NAMALWA (cell line): ENCODE data around the gene PLPP6.

Experiments used
- DNase-seq: peaks from one replicate; pipeline ENCODE4 v3.0.0-alpha.2; 2015; ENCODE audit warnings: low spot score

Gene PLPP6

GRCh38 chr9:4662989-4663792 is 1.1 kb downstream of the PLPP6 start:
- peak; percentile 43 for DNase-seq

- DNase-seq: no peak
Observed at GRCh38 chr9:4663956-4664355, 1.9 kb downstream of the PLPP6 start.

- no peak for DNase-seq
Observed at GRCh38 chr9:4665357-4665756, 3.3 kb downstream of the PLPP6 start.

- peak; percentile 57 for DNase-seq
Observed at GRCh38 chr9:4666042-4666699, 4.1 kb downstream of the PLPP6 start, which contains the start of gene SPATA6L. Gene SPATA6L, minus strand, starts transcription at chr9:4666480. Its CDS starts 230 bp downstream, at chr9:4666250.

- no peak for DNase-seq
Observed at GRCh38 chr9:4667681-4668080, 5.6 kb downstream of the PLPP6 start.

GRCh38 chr9:4668604-4669003 is 6.5 kb downstream of the PLPP6 start:
- no peak for DNase-seq

GRCh38 chr9:4669890-4670289 is 7.8 kb downstream of the PLPP6 start:
- no peak for DNase-seq

GRCh38 chr9:4670591-4670990 is 8.5 kb downstream of the PLPP6 start:
- DNase-seq: no peak

GRCh38 chr9:4671737-4672136 is 9.6 kb downstream of the PLPP6 start:
- DNase-seq: no peak

GRCh38 chr9:4674783-4675182 is 12.7 kb downstream of the PLPP6 start:
- no peak for DNase-seq

GRCh38 chr9:4677392-4677791 is 15.3 kb downstream of the PLPP6 start:
- DNase-seq: no peak

- DNase-seq: peak; percentile 68
Observed at GRCh38 chr9:4678679-4679267, 16.7 kb downstream of the PLPP6 start.

GRCh38 chr9:4679268-4680172 is 17.4 kb downstream of the PLPP6 start, which contains the start of gene CDC37L1:
Gene CDC37L1, plus strand, starts transcription at chr9:4679569. Its CDS starts 199 bp downstream, at chr9:4679768.
- DNase-seq: peak; percentile 97

- DNase-seq: peak; percentile 48
Observed at GRCh38 chr9:4680173-4680525, 18.1 kb downstream of the PLPP6 start.

- peak; percentile 21 for DNase-seq
Observed at GRCh38 chr9:4680750-4681149, 18.7 kb downstream of the PLPP6 start.

GRCh38 chr9:4684820-4685219 is 22.7 kb downstream of the PLPP6 start:
- no peak for DNase-seq

- no peak for DNase-seq
Observed at GRCh38 chr9:4686112-4686511, 24.0 kb downstream of the PLPP6 start.

GRCh38 chr9:4686584-4686983 is 24.5 kb downstream of the PLPP6 start:
- no peak for DNase-seq

- no peak for DNase-seq
Observed at GRCh38 chr9:4689021-4689420, 26.9 kb downstream of the PLPP6 start.

GRCh38 chr9:4689687-4690104 is 27.6 kb downstream of the PLPP6 start:
- no peak for DNase-seq

- no peak for DNase-seq
Observed at GRCh38 chr9:4690144-4690543, 28.1 kb downstream of the PLPP6 start.

- no peak for DNase-seq
Observed at GRCh38 chr9:4691795-4692194, 29.7 kb downstream of the PLPP6 start.
